Measurements from ENCODE around the gene EREG. TPM values are rescaled to one million over a fixed set of nuclear protein-coding genes. Genes with fewer than 3 reads are reported as not detected.
"Not testable (repeated sequence)": the region's sequence is repeated elsewhere in the genome, so short reads cannot be mapped to it uniquely, and the experiment has no call there.

The EREG gene, protein sequence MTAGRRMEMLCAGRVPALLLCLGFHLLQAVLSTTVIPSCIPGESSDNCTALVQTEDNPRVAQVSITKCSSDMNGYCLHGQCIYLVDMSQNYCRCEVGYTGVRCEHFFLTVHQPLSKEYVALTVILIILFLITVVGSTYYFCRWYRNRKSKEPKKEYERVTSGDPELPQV
- total RNA-seq = under 0.01 TPM in 2 replicates

DNA sequence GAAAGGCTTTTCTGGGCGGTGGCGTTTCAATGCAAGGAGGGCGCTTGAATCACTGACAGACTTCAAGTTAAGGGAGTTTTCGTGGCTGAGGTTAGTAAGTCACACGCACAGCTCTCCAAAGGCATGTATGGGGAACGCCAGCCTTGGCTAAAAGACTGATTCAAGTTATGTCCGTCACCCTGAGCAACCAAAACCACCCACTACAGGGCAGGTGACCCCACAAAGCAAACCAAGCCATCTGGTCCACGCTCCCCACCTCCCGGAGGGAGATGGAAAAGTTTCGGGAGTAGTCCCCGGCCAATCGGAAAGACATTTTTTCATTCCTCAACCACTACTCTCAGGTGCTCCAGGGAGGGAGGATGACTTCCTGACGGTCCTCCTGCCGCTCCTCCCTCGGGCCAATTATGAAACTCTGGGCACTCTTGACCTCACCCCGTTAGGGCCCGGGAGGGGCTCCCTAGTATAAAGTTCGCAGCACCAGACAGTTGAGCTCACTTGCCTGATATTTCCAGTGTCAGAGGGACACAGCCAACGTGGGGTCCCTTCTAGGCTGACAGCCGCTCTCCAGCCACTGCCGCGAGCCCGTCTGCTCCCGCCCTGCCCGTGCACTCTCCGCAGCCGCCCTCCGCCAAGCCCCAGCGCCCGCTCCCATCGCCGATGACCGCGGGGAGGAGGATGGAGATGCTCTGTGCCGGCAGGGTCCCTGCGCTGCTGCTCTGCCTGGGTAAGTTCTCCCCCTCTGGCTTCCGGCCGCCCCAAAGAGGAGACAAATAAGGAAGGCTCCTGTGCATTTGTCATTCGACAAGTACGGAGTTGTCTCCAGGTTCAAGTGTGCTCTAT is at the start of gene EREG:
Gene EREG, plus strand, starts transcription at position 494 of the 840 bp plus-strand sequence. Its CDS starts 164 bp downstream, at position 658.
- peak; percentile 35 for DNase-seq

DNA sequence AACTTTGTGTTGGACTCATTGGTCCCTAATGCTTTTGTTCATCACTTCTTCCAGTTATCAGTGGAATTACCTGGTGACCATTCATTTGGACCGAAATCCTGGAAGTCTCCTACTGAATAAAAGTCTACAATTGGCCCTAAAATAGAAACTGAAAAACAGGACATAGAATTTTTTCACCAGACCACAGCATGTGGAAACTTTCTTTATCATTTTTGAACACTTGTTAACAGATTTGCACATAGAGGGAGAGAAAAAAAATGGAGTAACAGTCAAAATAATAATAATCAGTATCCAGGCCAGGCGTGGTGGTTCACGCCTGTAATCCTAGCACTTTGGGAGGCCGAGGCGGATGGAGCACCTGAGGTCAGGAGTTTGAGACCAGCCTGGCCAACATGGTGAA is 49.6 kb upstream of the EREG start:
- DNase-seq = no peak

DNA sequence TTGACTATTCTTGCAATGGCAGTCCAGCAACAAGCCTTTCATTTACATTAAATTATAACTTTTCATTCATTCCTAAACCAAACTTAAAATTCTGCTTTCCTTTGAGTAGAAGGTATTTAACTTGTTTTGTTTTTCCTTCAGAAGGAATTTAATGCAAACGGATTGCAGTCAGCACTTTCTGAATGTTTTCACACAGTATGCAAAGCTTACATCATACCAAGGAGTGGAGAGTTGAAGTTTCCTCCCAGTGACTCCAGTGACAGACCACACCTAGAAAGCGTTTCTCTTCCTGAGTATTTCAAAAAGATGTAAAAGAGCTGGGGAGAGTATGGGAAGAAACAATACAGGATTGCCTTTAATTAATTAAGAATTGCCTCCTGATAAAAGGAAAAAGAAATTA is 48.5 kb upstream of the EREG start:
- no peak for DNase-seq

DNA sequence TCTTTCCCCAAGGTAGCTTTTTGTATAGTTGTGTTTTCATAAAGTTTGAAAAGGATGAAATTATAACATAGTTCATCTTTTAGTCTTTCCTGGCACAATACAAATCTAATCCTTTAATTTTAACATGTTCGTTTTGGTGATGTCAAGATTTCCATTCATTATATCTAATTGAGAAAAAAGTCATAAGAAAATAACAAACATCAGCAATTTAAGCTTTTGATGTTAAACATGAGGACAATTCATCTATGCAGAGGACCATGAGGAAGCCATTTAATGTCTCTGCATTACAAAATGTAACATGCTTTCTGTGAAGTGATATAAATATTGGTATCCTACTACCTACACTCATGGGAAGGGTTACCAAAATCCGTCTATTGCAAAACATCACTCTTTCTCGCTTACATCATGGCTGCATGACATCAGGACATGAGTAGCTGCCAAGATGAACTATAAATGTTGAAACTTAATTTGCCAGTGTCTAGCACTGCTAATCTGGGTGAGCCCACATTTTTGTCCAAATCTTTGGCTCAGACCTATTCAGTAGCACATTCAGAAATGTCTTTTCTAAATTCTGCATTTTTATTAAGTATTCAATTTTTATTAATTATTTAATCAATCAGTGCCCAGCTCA is 47.2 kb upstream of the EREG start:
- DNase-seq = no peak

DNA sequence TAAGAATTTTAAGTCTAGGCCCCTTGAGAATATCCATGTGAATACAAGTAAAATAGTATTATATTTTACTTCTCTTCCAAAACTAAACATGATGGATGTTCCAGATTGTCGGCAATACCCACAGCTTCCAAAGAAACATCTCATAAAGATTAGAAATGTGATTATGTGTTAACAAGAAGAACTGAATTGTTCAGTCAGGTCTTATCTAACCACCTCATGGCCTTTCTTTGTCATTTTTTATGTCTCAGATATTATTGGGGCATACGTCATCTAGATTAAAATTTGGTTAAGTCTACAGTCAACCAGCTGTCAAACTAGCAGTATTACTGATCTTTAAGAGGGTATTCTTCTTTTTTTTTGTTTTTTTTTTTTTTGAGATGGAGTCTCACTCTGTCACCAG is 46.7 kb upstream of the EREG start:
- DNase-seq = no peak

DNA sequence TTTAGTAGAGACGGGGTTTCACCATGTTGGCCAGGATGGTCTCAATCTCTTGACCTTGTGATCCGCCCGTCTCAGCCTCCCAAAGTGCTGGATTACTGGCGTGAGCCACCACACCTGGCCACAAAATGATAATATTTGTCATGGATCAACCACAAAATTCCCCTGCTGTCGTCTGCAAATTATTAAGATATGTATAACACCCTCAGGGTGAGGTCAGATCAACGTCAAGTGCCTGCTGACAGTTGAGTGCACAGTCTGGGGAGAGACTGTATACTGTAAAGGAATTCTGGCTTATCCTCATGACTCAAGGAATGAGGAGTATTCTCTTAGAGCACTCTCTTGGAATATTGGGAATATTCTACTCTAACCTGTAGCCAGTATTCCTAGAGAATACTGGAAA is 45.5 kb upstream of the EREG start:
- no peak for DNase-seq

DNA sequence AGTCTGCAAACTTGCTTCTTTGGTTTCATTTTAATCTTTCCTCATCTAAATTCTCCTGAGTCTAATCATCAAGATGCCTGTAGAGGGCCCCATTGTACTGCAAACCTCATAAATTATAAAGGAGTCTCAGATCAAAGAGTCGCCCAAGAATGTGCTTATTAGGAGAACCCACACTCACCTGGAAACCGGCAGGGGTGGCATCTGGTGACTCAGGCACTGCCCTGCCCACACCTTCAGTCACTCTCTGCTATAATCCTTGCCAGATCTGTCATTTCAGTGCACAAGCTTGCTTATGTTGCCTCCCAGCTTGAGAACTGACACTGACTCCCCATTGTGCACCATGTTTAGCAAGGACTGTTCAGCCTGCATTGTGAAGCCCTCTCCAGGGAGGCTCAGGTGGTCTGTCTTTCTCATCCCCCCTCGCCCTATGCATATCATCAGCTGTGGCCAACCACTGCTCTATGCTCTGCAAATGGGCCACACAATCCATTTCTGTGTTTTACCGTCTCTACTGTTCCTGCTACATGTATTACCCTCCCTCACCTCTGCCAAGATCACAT is 44.3 kb upstream of the EREG start:
- peak; percentile 73 for DNase-seq

DNA sequence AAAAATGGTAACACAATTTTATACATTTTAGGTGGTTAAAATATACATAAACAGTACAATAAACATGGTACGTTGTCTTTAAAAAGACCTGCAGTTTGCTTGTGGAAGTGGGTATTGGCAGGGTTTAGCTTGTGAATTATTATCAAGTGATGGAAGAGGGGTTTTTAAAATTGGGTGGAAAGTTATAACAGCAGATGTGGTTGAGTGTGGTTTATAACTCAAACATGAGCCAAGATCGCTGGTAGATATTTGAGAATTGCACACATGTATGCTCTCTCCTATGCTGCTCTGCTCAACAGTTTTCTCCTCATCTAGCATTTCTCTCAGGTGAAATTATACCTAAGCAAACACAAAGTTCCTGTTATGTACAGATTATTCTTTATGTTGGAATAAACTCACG is 42.6 kb upstream of the EREG start:
- DNase-seq = no peak

DNA sequence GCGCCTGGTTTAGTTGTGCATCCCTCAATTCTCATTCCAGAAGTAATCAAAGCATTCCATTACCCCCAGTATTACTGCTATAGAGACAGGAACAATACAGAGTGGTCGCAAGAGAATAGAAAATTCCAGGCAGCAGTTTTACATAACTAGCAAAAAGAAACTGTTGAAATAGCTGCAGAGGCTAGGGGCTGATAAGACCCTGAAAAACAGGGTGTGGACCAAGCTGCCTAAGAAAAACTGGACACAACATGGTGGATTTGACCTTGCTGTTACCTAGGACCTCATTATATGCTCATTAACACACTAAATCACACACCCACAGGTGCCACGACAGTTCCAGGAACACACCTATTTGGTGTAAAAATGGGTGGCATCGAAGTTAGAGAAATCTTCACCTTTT is 41.3 kb upstream of the EREG start:
- no peak for DNase-seq

DNA sequence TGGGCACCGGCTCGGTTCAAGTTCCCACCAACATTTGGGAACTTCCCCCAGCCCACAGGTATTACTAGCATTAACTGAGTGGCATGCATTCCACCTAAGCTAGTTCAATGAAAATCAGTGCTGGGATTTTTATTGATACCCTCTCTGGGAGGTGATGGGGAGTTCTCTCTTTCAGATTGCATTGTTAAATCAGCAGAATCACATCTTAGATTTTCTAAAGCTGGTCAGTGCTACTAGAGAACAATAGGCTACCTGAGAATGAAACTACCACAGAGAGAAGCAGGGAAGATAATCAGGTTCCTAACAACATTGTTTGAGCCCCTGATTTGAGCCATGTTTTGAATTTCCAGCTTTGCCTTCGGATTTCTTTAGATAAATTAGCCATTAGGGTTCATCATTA is 40.7 kb upstream of the EREG start:
- no peak for DNase-seq

DNA sequence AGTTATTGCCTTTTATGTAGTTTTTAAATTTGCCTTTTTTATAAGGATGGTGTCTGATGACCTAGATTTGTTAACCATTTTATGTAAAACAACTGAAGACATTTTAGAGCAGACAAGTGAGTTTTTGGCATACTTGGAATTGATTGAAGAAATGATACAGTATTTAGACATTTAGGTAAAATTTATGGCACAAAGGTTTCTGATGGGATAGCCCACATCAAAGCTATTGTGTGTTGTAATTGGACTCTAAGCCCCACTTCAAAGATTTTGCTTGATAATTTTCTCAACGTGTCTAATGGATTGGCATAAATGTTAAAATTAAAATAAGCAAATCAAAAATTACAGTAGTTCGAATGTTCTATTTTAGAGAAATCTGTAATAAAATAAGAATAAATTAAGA is 39.1 kb upstream of the EREG start:
- no peak for DNase-seq

DNA sequence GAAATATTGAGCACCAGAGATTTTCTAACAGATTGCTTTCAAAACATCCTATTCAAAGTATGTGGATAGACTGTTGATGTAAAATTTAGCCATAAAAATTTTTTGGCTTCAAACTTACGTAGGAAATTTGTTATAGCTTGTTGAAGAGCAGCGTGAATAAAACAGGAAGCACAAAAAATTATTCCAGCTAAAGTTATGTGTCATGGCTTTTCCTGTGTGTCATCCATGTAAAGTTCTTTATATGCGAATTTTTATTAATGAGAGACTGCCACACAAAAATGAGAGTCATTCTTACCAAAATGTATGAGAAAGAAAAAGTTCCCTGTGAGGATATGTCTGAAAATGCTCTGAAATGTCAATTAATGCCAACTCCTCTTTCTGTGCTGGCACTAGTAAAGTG is 37.2 kb upstream of the EREG start:
- DNase-seq = peak; percentile 44

DNA sequence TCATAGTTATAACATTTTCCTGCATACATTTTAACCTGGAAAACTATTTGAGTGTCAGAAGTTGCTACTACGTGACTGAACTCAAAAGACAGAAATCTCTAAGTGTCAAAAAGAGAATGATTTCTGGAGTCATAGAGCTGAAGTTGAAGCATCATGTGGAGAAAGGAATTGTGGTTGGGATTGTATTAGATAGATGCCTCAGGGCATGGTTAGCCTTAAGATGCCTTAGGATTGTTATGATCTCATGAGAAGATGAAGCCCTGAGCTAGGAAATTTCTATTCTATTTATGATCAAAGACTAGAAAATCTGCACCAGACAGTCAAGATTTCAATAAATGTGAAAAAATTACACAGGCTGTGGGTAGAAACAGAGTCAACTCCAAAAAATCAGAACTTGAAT is 36.4 kb upstream of the EREG start:
- DNase-seq = no peak

DNA sequence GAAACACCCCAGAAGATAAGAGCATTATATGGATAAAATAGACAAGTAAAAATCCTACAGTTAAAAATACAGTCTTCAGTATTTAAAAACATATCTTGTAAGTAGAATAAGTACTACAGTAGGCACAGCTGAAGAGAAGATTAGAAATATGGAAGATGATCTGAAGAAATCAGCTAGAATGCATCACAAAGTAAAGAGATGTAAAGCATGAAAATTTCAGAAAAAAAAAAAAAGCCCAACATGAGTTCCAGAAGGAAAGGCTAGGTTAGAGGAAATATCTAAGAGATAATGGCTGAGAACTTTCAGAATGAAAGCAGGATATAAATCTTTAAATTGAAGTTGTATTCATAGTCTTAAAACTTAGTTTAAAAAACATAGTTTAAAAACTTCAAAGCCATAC is 35.6 kb upstream of the EREG start:
- DNase-seq = no peak

DNA sequence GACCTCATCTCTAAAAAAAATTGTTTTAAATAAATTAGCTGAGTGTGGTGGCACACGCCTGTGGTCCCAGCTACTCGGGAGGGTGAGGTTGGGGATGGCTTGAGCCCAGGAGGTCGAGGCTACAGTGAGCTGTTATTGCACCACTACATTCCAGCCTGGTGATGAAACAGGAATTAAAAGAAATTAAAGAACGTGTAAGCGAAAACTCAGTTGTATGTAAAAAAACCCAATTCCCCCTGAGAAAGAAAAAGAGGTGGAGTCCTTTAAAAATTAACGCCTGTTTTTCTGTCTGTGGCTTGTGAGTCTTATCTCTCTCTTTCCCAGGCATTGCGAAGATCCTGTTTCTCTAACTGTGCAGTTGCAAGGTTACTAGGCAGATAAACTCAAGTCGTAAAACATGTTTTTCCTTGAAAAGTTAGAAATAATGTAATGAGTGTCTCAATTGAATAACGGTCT is 34.6 kb upstream of the EREG start:
- DNase-seq = no peak

DNA sequence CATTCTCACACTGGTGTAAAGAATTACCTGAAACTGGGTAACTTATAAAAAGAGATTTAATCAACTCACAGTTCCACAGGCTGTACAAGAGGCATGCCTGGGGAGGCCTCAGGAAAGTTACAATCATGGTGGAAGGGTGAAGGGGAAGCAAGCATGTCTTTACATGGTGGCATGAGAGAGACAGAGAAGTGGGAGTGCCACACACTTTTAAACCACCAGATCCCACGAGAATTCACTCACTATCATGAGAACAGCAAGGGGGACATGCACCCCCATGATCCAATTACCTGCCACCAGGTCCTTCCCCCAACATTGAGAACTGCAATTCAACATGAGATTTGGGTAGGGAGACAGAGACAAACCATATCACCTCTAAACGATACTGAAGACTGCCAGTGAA is 33.7 kb upstream of the EREG start:
- DNase-seq = no peak

DNA sequence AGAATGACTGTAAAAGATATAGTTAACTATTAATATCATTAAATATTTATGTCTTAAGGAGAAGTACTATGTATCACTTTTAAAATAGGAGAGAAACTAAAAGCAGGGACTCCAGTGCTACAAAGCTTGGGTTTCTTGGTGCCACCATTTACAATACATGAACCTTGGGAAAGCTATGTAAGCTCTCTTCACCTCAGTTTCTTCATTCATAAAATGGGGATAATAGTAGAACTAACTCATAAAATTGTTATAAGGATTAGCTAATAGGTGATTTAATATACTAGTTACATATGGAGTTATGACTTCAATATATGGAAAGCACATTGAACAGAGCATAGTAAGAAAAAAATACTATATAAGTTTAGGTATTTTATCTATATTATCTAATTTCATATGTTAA is 33.0 kb upstream of the EREG start:
- no peak for DNase-seq

DNA sequence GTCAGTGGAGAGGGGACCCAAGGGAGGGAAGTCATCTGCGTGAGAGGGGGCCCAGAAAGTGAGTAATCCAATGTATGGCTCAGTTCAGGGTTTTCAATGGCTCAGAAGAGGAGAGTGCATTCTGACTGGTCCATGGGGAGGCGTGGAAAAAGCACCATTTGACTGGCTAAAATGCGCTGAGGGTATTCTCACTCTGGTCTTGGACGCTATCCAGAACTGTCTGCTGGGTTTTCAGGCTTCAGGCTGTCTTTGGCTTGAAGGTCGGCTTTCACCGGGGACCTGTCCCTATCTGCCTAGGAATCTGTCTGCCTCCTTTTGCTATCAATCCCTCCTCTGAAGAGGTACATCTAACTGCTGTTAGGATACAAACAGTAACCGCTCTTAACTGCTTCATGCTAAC is 30.3 kb upstream of the EREG start:
- no peak for DNase-seq

DNA sequence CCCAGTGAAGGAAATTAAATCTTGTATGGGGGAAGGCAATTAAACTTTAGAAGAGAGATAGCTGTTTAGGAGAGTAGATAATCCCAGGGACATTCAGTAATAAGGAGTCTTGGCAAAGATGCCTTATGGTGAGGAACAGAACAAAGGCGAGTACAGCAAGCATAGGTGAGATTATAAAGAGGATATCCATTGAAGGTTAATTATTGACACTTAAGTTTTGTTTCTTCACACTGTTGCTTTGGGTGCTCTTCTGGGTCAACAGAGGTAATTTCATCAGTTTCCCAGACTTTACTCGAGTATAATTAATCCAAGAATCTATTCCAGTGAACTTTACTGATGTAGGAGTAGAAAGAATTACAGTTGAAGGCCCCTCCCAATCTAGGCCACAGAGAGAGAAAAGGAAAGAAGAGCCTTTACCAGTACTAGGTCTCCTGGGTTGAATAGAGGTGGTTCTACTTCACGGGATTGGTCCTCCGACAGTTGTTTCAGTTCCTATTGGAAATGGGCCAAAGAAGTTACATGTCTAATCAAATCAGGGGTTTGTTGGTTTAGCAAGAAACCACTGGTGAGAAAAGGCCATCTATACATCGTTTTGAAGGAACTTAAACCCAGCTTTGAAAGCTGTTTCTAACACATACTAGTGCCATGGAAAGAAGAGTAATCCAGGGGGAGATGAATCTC is 29.5 kb upstream of the EREG start:
- no peak for DNase-seq

DNA sequence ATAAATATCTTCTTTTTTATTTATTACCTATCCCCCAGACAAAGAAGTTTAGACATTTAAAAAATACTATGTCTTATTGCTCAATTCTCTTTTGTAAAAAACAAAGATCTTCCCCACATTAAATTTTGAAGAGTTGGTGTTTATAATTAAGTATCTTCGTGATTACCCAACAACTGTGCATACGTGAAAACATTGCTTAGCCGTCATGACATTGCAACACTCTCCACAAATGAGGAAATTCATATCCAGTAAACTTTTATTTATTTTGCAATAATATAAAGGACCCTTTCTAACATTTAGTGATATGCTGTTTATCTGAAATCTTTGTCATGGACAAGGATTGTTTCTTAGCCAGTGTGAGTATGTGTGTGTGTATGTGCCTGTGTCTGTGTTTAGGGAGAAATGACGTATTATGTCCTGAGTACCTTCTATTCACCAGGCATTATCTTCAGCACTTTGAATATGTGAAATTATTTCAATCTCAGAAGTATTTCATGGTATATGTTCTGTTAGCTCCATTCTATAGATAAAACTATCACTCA is 26.1 kb upstream of the EREG start:
- no peak for DNase-seq

DNA sequence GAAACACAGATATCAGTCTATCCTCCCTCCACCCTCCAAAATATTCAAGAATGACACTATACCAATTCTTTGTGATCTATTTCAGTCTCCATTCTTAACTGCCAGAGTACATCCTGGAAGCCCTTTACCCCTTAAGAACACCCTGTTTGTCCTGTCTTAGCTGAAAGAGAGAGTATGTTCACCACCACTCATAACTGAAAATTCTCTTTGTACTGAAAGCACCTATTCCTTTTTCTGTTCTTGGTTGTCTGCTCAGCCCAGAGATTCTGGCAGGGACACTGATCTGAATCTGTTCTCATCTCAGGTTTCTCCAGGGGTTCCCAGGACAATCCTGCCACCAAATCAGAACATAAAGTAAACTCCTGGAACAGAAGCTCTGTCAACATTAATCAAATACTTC is 25.4 kb upstream of the EREG start:
- no peak for DNase-seq

DNA sequence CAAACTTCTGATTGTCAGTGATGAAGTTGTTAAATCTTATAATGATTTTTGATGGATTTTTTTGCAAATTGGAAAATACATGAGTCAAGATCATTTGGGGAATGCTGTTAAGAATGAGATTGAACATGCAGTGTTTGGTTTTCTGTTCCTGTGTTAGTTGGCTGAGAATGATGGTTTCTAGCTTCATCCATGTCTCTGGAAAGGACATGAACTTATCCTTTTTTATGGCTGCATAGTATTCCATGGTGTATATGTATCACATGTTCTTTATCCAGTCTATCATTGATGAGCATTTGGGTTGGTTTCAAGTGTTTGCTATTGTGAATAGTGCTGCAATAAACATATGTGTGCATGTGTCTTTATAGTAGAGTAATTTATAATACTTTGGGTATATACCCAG is 24.5 kb upstream of the EREG start:
- not testable (repeated sequence) for DNase-seq

DNA sequence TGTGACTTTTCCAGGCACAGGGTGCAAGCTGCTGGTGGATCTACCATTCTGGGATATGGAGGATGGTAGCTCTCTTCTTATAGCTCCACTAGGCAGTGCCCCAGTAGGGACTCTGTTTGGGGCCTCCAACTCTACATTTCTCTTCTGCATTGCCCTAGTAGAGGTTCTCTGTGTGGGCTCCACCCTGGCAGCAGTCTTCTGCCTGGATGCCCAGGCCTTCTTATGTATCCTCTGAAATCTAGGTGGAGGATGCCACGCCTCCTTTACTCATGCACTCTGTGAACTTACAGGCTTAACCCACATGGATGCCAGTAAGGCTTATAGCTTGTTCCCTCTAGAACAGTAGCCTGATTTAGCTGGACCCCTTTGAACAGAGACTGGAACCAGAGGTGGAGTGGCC is 20.9 kb upstream of the EREG start:
- DNase-seq = no peak

Measured in dermis blood vessel endothelial cell (primary cell).